ENCODE data around the gene COMMD7. TPM values are rescaled to one million over a fixed set of nuclear protein-coding genes. Genes with fewer than 3 reads are reported as not detected.

COMMD7 gene
- total and polyA plus RNA-seq, 9 of the 15 experiments (the other 6 are each of a cell fraction or from before 2014, with no cell fraction given) = 11.9 to 69.1 (median 34.7) TPM

DNA sequence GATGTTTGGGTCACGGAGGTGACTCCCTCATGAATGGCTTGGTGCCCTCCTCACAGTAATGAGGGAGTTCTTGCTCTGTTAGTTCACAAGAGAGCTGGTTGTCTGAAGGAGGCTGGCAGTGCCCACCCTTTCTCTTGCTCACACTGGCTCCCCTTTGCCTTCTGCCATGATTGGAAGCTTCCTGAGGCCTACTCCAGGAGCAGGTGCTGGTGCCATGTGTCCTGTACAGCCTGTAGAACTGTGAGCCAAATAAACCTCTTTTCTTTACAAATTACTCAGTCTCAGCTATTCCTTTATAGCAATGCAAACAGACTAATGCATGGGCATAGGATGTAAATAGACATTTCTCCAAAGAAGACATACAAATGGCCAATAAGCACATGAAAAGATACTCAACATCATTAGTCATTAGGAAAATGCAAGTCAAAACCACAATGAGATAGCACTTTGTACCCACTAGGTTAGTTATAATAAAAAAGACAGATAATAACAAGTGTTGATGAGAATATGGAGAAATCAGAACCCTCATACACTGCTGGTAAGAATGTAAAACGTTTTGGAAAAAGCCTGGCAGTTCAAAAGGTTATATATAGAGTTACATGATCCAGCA, 87.3 kb downstream of the COMMD7 start:
- Histone ChIP-seq H3K4me1 (replicated peaks in 1 of 2; ENCODE audit: control insufficient read depth in 2 of 2, insufficient read depth in 2 of 2, low read length in 2 of 2) (peaks cover 13 to 14% of the 10 kb centered on the region in 2 experiments), H3K4me2 (ENCODE audit: insufficient read depth, low read length) (no peak overlapping the region), H3K27me3 (ENCODE audit: control insufficient read depth in 2 of 2, insufficient read depth in 2 of 2, low read length in 2 of 2) (no peaks in the 10 kb centered on the region), H3K27ac (ENCODE audit: extremely low read depth, low read depth, low read length) (no peak overlapping the region), H3K79me2 (ENCODE audit: control insufficient read depth, insufficient read depth, low read length) (no peaks in the 10 kb centered on the region), H2AFZ (ENCODE audit: low read depth, low read length) (peak overlapping the region; percentile 35; the same call in 1 of the 2 replicates), H3K9me1 (ENCODE audit: control insufficient read depth, insufficient read depth, low read length) (no peaks in the 10 kb centered on the region), H3K36me3 (ENCODE audit: control insufficient read depth, insufficient read depth, low read length) (no peaks in the 10 kb centered on the region), H3K9ac (ENCODE audit: insufficient read depth in 1 of 2, low read depth in 2 of 2, low read length in 2 of 2) (no peak overlapping the region), H3K9me3 (replicated peaks; ENCODE audit: control insufficient read depth, insufficient read depth, low read depth, low read length) (no peaks in the 10 kb centered on the region; the same call in 1 of the 2 replicates), H3K4me3 (no peak overlapping the region), H4K20me1 (replicated peaks; ENCODE audit: control insufficient read depth, insufficient read depth, low read length) (no peaks in the 10 kb centered on the region)
- ATAC-seq (no peak), DNase-seq (ENCODE audit: extremely low read depth in 1 of 4, low spot score in 3 of 4) (no peak), FAIRE-seq (no peak)
- ChIA-PET POLR2A (no interaction called here), CTCF (ENCODE audit: low intra/inter-chr PET ratio) (interaction anchor here (6.2 kb wide), 1 partner anchor 134 kb away, joined by 85 read pairs; no protein-coding TSS in a partner anchor)
- WGBS (ENCODE audit: insufficient coverage, low coverage, missing lambda C conversion rate) = 12% methylated on average over 2 of the region's 2 CpGs
- TF ChIP-seq, protein P1, sequence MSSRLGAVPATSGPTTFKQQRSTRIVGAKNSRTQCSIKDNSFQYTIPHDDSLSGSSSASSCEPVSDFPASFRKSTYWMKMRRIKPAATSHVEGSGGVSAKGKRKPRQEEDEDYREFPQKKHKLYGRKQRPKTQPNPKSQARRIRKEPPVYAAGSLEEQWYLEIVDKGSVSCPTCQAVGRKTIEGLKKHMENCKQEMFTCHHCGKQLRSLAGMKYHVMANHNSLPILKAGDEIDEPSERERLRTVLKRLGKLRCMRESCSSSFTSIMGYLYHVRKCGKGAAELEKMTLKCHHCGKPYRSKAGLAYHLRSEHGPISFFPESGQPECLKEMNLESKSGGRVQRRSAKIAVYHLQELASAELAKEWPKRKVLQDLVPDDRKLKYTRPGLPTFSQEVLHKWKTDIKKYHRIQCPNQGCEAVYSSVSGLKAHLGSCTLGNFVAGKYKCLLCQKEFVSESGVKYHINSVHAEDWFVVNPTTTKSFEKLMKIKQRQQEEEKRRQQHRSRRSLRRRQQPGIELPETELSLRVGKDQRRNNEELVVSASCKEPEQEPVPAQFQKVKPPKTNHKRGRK (tag; IDR thresholded peaks at IDR 0.05) = no peak
- TF ChIP-seq CBX3 (IDR thresholded peaks at IDR 0.05; ENCODE audit: borderline replicate concordance in 1 of 2, low read length in 2 of 2) = peak in 1 of 2 experiments; percentile 50; a peak in 1 of 3 replicates
- no peak for TF ChIP-seq TCF7 (IDR thresholded peaks at IDR 0.05; ENCODE audit: borderline replicate concordance)
- TF ChIP-seq ZNF316 (IDR thresholded peaks at IDR 0.05) = peak; percentile 74
- TF ChIP-seq ZNF707 (CRISPR knock-in tag; conservative IDR thresholded peaks at IDR 0.05) = no peak
- TF ChIP-seq FOXA3 (CRISPR knock-in tag; conservative IDR thresholded peaks at IDR 0.05 in 1 of 2, IDR thresholded peaks at IDR 0.05 in 1 of 2) = 0 out of 4 replicates have a peak, but pooled peaks of 1 of the 2 experiments have one; percentile 39
- peak; percentile 44 for TF ChIP-seq MAX (CRISPR knock-in tag; IDR thresholded peaks at IDR 0.05)
- peak; percentile 54 for TF ChIP-seq NFE2 (IDR thresholded peaks at IDR 0.05; ENCODE audit: low read depth)
- TF ChIP-seq MAFG (tag; conservative IDR thresholded peaks at IDR 0.05) = peak; percentile 38
- TF ChIP-seq TFAM (CRISPR knock-in tag; conservative IDR thresholded peaks at IDR 0.05) = no peak
- TF ChIP-seq ZNF766 (CRISPR knock-in tag; conservative IDR thresholded peaks at IDR 0.05) = peak; percentile 95
- TF ChIP-seq C11orf30 (IDR thresholded peaks at IDR 0.05; ENCODE audit: low read depth) = peak; percentile 53
- TF ChIP-seq TRIM28 (IDR thresholded peaks at IDR 0.05) = peak; percentile 50; the same call in 1 of the 2 replicates
- TF ChIP-seq TRIM24 (IDR thresholded peaks at IDR 0.05) = peak in 1 of 2 experiments; percentile 55; a peak in 2 of 4 replicates
- TF ChIP-seq PTBP1 (IDR thresholded peaks at IDR 0.05; ENCODE audit: low read depth, low read length) = no peak
- peak; percentile 47; the same call in 1 of the 2 replicates for TF ChIP-seq FOSL1 (tag; conservative IDR thresholded peaks at IDR 0.05)
- no TSS peak for BruUV-seq (replicated peaks)
- in situ Hi-C loops (cut with MboI) (loop anchor here (25.0 kb wide), 2 partner anchors 494 to 819 kb away; partner anchors contain the start of gene FOXS1), intact Hi-C loops (cut with micrococcal nuclease) (loop anchor here (10.0 kb wide), 3 partner anchors 321 to 831 kb away; no protein-coding TSS in a partner anchor)
